Daoy (cell line): Measurements from ENCODE around the gene KIF21B. TPM values are rescaled to one million over a fixed set of nuclear protein-coding genes. Genes with fewer than 3 reads are reported as not detected.
A peak's percentile ranks its signal among the peaks of the same experiment; 100 is the strongest.

Experiments used
- DNase-seq: peaks from one replicate; pipeline ENCODE4 v3.0.0-alpha.2; 2015; ENCODE audit warnings: low read depth
- total RNA-seq: library from RNA; depleted of rRNA; stranded (reverse); fragments of >200 nt; shearing (Covaris generic); gene quantifications from 2 replicates; pipeline ENCODE4 v1.2.3, GENCODE V29; 2014

KIF21B gene
- total RNA-seq, 1 experiment from 2014 or later: 3.4 TPM

DNA sequence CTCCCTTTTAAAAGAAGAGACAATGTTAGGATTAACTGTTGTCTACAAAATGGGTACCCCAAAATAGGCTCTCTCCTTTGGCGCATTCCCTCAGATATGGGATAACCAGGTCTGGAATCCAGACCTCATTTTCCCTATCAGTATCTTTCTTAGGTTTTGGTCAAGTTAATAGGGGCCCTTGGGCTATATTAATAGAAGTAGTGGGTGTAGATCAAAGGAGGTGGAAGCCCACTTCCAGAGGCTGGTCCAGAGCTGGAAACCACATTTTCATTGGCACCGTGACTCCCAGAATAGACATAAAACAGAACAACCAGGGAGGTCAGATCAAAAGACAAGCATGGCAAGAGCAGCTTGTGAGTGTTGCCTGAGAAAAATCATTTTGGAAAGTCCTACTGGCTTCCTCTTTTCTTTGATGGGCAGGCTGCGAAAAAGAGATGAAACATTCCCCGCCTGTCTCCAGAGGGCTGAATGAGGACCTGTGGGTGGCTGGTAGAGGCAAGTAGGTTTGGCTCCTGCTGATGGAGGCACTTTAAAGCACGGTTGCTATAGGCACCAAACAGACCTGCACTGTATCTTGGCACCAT, 25.8 kb upstream of the KIF21B start:
- DNase-seq: no peak

DNA sequence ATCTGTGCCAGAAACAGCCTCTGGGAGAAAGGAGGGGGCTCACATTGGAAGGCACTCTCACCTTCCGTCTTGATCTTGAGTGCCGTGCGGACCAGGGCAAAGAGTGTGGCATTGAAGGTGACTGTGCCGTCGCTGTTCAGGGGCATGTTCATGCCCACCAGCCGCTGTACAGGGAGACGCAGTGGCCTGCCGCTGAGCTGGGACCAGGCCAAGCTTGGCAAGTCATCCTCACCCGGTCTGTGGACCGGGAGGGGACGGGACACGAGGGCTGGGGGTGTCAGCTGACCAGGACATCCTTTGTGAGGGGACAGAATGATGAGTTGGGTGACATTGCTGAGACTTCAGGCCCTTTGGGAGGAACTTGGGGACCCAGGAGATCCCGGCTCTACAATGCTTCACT, 25.0 kb upstream of the KIF21B start:
- no peak for DNase-seq

DNA sequence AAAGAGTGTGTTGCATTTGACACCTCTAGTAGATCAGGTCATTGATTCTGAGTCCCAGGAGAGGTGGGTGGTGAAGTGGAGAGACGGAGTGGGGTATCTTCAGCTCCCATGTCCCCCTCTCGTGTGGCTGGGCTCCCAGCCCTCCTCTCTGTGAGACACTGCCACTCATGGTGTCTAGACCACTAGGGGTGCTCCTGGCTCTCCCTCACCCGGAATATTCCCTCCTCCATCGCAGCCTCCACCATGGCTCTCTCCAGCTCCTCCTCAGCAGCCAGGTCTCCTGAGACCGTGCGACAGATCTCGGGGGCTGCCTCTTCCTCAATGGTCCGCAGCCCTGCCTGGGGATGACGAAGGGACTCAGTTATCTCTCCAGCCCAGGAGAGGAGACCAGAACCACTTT, 20.6 kb upstream of the KIF21B start:
- no peak for DNase-seq

DNA sequence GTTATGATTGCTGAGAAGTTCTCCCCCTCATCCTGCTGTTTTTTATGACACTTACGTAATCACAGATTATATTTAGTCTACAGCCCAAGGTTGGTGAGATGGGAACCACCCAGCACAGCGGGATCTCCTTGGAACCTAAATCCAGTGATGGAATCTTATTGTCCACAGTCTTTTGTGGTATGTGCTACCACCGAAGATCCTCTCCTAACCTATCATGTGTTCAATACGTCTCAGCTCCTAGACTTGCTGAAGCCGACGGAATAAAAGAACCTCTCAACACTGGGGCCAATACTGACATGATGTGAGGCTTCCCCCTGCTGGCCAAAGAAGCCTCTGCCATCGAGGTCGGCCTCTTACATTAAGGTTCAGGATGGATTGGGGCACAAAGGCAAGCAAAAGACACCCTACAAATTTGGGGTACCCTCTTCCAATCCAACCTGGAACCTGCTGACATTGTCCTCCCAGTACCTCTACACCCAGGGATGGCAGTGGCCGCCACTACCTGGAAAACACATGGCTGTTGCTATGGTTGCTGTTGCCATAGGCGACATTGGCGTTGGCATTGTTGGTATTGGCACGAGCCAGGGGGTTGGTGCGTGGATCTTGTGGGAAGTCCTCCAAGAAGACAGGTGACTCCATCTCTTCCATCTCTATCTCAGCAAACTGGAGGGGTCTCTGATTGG, 19.4 kb upstream of the KIF21B start:
- peak; percentile 62 for DNase-seq

DNA sequence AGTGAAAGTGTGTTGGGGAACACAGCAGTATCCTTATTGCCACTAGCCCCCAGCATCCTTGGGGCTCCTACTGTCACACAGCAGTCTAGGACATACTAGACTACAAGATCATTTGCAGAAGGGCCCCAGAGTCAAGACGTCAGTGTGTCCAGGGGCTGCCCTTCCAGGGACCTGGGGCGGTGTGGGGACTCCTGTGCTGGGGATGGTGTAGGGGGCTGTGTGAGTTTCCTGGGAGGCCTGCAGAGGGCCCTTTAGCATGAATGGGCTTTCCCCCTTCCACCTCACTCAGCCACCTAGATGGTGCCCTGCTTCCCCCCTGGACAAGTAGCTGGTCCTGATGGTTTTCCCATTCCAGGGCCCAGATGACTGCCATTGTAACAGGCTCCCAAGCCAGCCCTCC, 17.5 kb upstream of the KIF21B start:
- DNase-seq: no peak

DNA sequence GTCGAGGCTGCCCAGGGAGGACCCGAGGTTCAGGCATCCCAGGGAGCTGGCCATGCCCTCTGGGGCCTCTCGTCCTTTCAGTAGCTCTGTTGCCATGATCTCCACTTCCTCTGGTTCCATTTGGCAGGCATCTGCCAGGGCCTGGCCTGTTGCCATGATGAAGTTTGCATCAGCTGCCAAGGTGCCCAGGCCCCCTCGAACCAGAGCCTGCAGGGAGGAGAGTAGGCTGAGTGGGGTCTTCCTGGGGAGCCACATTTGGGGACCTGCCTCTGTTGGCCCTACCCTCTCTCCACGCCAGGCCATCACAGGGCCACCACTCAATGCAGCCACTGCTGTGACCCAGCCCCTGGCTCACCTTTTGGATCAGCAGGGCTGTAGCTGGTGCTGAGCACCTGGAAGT, 16.4 kb upstream of the KIF21B start:
- no peak for DNase-seq

DNA sequence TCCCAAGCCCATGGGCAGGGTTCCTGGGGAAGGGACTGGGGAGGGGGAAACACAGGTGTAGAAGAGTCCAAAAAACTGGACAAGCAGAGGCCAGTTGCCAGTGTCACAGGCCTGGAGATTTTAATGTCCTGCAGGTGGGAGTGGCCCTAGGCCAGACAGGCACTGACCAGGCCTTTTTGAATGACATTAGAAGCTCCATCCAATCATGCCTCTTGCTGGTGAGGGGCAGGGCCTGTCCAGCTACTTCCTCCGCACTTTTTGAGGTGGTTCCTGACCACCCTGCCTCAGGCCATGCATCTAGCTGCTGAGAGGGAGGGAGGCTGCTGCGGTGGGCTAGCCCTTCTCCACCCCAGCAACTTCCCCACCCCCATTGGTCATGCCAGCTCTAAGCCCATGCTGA, 15.9 kb upstream of the KIF21B start:
- DNase-seq: no peak

DNA sequence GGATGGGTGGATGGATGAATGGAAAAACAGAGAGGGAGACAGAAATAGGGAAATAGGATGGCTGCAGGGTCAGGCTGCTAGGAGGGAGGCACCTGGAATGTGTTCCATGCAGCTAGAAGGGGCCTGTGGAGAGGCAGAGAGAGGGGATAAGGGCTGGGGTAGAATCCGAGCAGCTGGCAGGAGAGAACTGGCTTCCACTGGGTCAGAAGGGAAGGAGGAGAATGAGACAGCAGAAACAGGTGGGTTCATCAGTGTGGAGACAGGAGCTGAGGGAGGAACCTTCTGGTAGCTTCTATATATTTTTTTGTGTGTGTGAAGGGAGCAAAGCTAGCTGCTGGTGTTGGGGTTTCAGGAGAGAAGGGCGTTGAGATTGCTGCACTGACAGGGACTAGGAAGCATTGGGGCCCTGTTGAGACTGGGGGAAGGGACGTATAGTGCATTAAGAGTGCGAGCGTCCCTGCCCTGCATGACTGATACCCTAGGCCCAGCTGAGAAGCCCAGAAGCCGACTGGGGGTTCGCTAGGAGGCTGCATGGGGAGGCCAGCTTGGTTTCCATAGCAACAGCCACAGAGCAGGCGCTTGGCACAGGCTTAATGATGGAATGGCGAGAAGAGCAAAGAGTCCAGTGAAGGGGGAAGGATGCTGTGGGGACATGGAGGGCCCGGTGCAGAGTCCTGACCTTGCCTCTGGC, 14.8 kb upstream of the KIF21B start:
- no peak for DNase-seq

DNA sequence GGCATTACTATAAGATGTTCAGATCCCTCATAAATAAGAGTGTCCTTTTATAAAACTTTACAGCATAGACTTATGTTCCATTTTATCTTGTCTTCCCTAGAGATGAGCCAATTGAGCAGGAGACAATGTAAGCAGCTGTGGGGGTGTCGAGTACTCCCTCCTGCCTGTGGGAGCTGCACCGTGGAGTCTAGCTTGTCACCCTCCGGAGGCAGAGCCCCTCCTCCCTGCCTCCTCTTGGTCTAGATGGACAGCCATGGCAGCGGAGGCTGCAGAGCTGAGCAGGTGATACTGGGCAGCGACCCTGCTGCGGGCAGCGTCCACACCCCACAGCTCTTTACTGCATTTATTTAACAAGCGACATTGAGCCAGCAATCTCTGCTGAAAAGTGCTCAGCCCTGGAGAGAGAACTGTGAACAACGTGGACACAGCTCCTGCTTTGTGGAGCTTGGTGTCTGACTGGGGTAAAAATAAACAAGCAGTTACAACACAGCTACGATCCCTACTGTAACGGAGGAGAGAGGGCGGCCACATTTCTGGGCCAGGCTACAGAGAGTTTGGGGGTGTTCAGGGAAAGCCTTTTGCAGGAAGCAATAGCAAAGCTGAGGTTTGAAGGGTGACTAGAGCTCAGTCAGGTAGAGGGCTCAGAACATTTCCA, 12.8 kb upstream of the KIF21B start:
- DNase-seq: no peak

DNA sequence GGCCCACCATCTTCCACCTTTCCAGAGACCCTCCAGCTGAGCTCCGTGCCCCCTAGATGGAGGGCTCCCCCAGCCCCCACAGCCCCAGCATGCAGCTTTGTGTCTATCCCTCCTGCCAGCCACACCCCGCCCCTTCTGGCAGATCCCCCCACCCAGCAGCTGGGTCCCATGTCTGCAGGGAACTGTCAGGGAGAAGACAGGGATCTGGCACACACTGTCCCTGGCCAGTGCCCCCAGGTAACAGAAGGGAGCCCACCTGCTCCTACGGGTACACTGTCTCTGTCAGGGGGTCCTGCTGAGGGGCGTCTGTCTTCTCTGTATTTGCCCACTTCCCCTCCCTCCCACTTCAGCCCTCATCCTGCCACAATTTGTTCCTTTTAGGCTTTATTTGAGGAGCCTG, 11.2 kb upstream of the KIF21B start:
- DNase-seq: no peak

DNA sequence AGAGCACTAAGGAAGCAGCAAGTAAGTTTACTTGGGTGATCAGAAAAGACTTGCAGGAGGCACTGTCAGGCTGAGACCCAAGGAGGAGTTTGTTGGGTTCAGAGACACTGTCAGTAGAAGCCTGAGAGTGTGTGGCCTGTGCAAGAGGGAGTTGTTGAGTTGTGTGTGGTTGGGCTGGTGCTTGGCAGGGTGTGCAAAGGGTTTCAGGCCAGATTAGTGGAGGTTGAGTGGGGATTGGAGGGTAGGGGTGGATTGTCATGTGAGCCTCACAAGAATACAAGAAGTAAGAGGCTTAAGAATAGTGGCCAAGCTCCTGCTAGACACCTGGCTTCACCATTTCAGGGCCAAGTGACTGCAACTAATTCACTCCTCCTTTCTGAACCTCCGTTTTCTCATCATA, 8.9 kb upstream of the KIF21B start:
- DNase-seq: no peak

DNA sequence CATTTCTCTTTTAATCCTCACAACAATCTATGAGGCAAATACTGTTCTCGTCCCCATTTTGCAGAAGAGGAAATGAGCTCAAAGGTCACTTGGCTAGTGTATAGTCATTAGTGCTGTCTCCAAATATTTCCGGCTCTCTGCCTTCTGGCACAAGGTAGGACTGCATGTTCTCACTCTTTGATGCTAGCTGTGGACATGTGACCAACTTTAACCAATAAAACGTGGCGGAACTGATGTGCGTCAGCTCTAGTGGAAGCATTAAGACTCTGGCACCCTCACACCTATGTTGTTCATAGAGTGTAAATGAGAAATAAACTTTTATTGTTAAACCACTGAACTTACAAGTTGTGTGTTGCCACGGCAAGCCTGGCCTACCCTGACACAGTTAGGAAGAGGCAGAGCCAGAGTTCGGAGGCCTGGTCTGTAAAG, 5.0 kb upstream of the KIF21B start:
- DNase-seq: no peak

DNA sequence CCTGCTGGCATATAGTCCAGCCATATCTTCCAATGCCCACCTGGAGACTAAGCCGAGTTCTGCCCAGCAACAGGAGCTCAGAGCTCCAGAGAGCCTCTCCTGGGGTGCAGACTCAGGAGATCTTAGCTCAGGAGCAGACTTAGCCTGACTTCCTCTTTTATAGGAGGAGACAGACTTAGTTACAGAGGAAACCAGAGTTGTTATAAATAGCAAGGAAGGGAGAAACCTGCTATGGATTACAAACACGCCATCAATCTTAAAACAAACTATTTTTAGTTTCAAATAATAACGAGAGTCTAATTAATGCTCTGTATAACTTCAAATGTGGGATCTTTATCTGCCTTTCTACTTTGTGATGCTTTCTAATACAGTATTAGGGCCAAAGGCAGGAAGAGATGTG, 3.3 kb upstream of the KIF21B start:
- DNase-seq: no peak

DNA sequence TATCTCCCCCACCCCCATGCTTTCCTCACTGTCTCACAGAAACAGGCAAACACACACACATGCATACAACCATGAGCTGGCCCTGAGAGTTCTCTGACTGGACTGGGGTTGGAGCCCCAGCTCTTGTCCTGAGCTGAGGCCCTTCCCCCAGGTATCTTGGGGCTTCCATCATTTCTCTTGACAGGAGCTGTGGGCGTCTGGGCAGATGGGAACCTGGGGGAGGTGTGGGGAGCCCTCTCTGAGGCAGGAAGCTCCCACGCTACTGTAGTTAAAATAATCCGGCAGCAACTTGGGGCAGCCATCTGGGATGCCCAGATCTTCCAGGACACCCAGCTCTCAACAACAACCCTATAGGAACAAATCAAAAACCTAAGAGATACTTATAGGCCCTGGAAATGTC, 2.7 kb upstream of the KIF21B start:
- no peak for DNase-seq

DNA sequence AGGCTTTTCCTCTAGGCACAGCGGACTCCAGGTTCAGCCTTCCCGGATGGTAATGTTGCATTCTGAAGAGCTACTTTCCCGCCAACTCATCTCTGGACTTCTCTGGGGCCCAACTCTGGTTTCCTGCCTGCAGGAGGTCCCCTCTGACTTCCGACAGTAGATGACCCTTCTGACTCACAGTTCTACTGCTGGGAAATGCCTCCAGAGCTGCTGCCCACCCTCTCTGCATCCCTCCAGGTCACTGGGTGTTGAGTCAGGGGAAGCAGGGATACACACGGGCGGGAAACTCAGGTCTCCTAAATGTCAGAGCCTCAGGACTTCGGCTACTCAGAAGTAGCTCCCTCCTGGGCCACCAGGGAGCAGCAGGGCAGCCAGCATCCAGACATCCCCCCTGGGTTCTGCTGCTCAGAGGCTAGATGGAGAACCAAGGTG, 2.1 kb upstream of the KIF21B start:
- DNase-seq: peak; percentile 90

DNA sequence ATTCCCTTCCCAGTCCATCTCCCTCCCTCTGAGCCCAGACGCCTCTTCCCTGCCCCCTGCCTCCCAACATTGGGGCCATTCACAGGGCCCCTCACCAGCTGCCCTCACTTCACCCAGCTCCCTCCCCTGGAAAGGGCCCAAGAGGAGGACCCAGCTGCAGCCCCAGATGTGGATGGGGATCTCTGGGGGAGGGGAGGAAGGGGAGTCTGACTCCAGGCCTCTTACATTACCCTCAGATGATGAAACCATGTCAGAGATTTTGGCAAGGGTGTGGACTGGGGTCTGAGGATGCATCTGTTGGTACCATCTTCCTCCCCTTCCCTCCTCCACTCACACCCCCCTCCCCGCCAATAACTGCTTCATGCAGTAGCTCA, 1.1 kb upstream of the KIF21B start:
- no peak for DNase-seq

DNA sequence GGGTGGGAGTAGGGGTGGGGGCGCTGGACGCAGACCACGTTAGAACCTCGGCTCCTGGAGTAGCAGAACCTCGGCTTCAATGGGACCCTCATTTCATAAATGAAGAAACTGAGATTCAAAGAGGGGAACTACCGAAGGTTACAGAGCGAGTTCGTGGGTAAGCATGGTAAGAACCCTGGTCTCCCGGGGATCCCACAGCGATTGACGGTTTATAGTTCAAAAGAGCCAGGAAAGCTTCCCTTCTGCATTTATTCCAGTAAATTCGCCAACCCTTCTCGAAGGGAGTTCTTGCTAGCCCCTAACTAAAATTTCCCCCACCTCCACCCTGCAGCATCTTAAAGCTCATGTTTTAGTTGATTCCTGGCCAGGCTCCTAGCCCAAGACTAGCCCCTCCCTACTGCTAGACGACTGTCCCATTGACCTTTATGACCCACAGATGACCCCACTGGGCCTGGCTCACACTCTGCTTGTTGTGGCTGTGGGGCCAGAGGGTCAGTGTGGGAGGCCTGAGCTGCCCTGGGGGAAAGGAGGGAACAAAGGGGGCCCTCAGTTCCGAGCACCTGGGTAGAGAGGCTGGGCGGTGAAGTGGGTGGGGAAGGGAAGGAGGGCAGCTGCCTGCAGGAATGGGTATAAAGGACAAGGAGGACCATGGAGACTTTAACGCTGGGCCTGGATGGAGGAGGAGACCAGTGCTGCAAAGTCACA, 558 bp upstream of the KIF21B start:
- DNase-seq: no peak

DNA sequence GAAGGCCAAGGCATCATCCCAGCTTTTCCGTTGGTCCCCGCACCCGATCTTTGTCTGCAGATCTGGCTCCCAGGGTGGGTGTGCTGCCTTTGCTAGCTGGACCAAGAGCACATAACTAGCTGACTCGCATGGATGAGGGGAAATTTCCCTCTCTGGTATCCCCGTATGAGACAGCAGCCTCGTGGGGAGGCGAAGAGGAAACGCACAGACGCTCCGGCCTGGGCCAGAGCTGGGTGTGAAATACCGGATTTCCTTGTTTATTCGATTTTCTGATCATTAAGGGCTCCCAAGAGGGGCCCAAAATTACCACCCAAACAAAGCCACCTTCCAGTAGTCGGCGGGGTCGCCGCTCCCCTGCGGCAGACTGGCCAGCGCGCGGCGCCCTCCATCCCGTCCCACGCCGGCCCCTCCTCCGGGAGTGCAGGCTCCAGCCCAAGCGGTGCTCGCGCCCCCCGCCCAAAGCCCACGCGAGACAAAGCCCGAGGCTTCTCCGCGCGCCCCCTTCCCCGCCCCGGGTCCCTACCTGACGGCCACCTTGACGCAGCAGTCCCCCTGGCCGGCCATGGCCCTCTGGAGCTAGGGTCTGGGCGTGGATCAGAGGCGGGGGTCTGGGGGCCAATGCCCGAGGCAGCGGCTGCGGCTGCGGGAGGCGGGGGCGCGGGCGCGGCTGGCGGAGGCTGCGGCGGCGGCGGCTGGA, 546 bp downstream of the KIF21B start:
- peak; percentile 52 for DNase-seq

DNA sequence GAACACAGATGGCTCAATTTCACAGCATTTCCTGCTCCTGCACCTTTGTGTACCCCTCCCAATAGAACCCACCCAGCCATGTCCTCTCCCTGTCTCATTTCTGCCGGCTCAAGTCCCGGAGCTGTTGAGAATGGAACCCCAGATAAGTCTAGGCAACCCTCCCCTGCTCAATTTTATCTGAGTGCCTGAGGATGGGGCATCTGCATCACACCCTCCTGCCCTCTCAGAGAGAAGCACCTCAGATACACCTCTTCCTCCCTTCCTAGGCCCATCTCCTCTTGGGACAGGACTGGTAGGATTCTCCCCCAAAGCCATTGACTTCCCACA, 1.1 kb downstream of the KIF21B start:
- no peak for DNase-seq

DNA sequence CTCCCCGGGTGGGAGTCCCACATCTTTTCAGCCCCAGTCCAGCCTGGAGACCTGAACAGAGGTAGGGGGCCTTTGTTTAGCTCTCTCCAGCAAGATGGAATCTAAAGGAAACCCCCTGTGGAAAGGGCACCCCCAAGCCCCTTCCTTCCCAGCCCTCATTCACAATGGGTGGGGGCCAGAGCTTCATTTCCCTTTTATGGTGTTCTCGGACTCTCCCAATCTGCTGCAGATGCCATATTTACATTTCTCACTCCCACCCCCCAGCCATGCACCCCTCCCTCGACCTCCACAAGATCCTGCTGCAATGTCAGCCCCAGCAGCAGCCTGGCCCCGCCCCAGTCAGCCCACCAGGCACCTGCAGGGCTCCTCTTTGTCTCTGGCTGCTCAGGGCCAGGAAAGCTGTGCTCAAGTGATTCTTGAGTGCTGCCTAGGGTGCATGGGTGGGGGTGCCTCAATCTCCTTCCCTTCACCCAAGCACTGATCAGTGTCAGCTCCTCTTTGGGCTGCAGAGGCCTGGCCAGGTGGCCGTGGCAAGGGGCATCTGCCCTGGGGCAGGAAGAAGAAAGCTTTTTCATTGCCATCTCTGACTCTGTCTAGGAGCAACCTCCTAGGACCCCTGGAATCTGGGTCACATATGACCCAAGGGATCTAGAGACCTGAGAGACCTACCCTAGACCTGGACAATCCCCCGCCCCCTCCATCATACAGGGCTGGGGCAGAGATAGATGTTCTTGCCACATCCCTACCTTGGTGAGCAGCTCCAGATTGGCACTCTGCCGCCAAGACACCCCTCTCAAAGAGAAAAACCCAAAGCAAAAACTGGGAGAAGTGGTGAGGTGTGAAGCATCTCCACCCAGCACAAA, 1.7 kb downstream of the KIF21B start:
- no peak for DNase-seq
